Activated T-cell treated with anti-CD3 and anti-CD28 coated beads for 48 hours (primary cell): ENCODE results near the gene SIAH2.

ENCODE experiments used
- DNase-seq: peaks from one replicate; pipeline ENCODE4 v3.0.0-alpha.2; 2020; ENCODE audit warnings: low read depth

SIAH2 gene

DNA sequence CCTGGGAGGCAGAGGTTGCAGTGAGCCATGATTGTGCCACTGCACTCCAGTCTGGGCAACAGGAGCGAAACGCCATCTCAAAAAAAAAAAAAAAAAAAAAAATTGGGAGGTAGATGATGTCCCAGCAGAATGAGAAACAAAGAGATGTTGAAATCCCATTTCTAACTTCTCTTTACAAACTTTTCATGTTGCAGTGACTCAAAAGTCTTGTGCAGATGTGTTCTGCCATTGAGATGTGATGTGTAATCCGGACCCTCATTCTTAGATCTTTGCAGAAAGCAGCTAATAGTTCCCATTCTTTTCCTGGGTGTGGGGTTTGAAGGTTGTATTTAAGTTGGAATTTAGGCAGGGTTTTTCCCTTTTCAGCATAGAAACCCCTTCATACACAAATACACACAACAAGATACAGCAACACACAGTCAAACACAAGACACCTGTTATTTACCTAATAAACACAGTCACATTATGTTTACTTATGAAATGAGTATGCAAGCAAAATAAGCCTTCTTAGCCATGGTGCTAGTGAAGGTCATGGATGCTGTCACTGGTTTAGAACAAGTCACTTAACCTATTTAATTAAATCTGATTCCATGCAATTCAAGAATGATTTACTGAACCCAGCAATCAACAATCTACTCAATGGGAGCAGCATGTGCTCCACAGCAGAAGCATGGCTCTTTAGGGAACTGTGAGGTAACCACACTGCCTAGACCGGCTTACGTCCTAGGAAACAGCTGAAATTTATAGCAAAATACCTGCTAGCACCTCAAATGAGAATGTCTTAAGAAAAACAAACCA, 14.9 kb downstream of the SIAH2 start:
- DNase-seq, result no peak

GRCh38 chr3:150746791-150747590, 16.0 kb downstream of the SIAH2 start:
- DNase-seq, result no peak

- no peak for DNase-seq
Observed at GRCh38 chr3:150745832-150746231, 17.1 kb downstream of the SIAH2 start.

DNA sequence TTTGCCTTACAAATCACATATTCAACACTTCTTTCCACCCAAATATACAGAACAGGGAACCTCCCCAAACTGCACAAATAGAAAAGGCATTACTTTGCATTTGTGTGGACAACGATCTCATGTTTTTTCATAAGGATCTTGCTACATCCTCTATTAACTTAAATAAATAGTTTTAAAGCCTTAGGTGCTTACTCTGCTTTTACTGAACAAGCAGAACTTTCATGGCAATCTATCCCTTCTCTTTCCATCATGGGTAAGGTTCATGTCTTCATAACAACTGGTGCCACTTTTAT, 18.1 kb downstream of the SIAH2 start:
- no peak for DNase-seq

GRCh38 chr3:150744041-150744918, 18.7 kb downstream of the SIAH2 start:
- DNase-seq, result no peak

DNA sequence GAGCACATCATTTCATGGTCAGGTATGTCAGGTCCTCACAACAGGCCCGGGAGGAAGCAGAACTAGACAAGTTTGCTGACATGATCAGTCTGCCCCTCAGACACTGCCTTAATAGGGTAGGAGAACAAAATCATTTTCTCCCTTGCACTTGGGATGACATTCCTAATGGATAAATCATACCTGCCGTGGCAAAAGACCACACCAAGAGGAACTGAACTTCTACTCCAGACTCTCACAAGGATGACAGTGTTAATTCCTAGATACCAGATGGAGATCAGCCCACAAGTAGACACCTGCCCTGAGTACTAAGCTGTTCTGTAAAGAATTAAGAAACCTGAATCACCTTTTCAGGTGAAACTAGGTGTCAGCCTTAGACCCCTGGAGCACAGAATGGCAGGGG, 19.5 kb downstream of the SIAH2 start:
- DNase-seq, result no peak

DNA sequence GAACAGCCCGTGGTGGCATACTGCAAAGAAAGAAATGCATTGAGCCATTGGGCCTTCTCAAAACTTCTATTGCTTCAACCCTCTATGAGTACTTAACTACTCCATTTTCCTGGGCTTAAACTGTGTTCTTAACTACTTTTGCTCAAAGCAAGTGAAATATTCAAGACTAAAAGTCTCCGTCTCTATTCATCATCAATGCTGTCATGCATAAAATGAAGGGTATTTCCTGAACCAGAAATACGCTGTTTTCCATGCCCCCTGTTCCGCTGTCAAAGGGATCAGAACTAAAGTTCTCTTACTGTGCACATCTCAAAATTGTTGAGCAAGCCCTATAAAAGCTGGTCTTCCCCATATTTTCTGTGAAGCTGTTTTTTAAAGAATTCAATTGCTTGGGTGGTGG, 20.3 kb downstream of the SIAH2 start:
- DNase-seq, result no peak

DNA sequence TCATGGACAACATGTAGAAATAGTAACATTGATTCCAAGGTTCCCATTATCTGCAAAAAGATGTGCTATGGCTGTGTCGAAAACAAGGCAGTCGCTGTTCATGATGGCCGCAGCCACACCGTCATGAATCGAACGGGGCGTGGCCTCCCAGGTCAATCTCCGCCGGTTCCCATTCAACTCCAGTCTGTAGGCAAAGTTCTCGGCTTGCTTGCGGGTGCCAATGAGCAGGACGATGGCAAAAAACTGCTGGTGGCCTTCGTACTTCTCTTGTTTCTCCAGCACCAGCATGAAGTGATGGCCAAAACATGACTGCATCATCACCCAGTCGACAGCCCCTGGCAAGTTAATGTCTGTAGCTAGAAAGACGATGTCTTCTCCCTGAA, 20.8 kb downstream of the SIAH2 start:
- DNase-seq, result no peak

- DNase-seq, result no peak
Observed at GRCh38 chr3:150741497-150742140, 21.4 kb downstream of the SIAH2 start.

- no peak for DNase-seq
Observed at GRCh38 chr3:150740733-150741496, 22.1 kb downstream of the SIAH2 start.

DNA sequence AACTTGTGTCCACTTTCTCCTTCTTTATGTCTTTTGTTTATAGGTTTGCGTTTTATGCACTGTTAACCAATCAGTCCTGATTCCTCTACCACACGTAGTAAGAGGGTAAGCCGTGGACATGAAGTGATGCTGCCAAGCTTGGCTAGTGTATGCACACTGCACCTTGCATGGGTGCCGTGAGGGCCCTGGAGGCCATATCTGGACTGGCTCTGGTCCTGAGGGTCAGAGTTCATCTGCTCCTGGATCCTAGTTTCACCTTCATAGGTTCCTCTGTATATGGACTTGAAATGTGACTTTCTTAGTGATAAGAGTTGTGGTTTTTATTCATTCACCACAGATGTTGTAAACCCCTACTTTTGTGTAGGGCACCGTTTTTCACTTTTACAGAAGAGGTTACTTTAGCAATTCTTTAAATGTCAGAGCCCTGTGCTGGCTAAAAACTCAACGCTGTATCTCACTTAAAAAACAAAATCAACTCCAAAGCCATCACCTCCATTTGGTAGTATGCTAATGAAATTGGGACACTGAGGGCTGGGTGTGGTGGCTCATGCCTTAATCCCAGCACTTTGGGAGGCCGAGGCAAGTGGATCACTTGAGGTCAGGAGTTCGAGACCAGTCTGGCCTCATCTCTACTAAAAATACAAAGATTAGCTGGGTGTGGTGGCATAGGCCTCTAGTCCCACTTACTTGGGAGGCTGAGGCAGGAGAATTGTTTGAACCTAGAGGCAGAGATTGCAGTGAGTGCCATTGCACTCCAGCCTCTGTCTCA, 22.9 kb downstream of the SIAH2 start:
- DNase-seq, result no peak

- DNase-seq, result no peak
Observed at GRCh38 chr3:150739200-150739863, 23.6 kb downstream of the SIAH2 start.

- DNase-seq, result no peak
Observed at GRCh38 chr3:150738688-150739087, 24.3 kb downstream of the SIAH2 start.

- no peak for DNase-seq
Observed at GRCh38 chr3:150737874-150738679, 24.9 kb downstream of the SIAH2 start.

DNA sequence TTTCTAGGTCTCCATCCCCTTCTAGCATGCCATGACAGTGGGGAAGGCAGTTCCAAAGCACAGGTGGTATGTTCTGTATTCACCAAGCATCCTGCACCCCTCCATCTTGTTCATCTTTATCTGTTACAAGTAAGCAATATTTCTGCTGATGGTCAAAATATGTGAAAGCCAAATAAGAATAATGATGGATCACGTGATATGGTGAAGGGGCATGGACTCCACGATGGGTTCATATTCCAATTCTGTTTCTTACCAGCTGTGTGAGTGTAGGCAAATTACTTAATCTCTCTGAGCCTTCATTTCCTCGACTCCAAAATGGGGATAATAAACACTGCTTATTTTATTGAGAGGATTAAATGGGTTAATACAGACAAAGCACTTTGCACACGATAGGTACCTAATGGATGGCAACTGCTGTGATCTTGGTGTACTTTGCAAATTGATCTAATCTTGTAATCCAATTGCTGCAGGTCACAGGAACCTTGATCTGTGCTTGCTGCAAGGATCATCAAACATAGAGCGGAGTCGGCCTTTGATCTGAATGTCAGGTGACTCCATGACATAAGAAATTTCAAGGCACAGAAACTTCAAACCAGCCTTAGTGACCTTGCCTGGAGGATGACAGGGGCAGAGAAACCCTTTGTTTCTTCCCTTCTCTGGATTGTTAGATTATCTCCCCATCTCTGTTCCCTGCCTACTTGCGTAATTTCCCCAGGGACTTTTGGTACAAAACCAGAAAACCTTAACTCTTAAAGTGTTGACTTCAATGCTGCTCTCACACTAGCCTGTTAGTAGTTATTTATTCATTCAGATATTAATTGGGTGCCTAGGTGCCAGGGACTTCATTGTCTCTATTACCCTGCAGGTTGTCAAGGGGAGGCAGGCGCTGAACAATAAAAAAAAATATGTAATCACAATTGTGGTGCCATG, 25.8 kb downstream of the SIAH2 start:
- no peak for DNase-seq

GRCh38 chr3:150736316-150736719, 26.7 kb downstream of the SIAH2 start:
- no peak for DNase-seq

DNA sequence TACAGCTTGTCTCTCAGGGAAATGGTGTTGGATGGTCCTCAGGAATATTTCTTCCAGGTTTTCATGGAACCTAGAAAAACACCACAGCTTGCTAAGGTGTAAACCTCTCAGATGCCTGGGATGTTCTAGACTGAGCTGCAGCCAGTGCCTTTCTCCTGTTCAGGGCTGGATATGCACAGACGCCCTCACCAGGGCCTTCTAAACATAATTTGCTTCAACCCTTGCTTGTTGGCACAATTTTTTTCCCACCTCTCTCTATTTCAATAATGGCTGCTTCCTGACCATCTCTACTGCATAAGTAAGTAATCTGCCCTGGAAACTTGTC, 28.2 kb downstream of the SIAH2 start:
- no peak for DNase-seq
